ENCODE data around the gene HRH2.
A peak's percentile ranks its signal among the peaks of the same experiment; 100 is the strongest.

Gene HRH2

DNA sequence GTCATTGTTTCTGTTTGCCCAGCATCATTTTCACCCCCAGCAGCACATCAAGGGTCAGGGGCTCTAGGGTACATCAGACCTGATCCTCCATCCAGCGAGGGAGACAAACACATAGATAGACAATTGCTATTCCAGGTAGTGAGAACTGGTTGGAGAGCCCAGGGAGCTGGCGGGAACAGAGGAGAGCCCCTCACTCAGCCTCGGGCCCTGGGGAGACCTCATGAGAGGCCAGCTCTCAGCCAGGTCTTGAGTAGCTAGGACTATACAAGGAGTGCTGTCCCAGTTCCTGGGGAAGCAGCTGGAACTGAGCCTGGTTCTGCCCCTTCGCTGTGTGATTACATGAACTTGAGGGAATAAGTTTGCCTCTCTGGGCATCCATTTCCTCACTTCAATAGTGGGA is 80.3 kb downstream of the HRH2 start:
- peak; percentile 28 for DNase-seq (ENCODE audit: low spot score)
- TF ChIP-seq CTCF (IDR thresholded peaks at IDR 0.05) = no peak
- no peak overlapping the region for H3K27ac ChIP-seq
- no peak overlapping the region for H3K4me3 ChIP-seq

DNA sequence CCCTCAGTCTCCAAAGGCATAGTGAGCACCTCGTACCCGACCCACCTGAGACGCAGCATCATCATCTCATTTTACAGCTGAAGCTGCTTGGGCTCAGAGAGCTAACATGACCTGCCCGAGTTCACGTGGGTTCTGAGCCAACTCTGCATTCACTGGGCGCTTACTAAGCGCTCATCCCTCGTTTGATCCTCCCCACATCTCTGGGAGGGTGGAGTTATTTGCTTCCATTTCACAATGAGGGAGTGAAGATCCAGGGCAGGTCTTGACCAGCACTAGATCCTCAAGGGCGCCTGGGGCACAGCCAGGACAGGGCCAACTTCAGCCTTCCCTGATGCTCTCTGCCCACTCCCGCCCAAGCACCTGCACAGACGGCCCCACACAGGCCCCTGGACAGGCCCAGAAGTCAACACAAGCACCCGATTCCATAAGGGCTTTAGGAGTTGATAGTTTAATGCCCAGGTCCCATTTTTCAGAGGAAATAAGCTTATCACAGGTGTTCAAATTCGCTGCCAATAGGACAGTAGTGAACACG is 80.8 kb downstream of the HRH2 start:
- Histone ChIP-seq H3K27ac (no peak overlapping the region), H3K4me3 (no peak overlapping the region)
- no peak for TF ChIP-seq CTCF (IDR thresholded peaks at IDR 0.05)
- DNase-seq (ENCODE audit: low spot score) = peak; percentile 29

GRCh38 chr5:175740014-175740413 is 82.1 kb downstream of the HRH2 start:
- H3K4me3 ChIP-seq = no peak overlapping the region
- no peak for TF ChIP-seq CTCF (IDR thresholded peaks at IDR 0.05)

DNA sequence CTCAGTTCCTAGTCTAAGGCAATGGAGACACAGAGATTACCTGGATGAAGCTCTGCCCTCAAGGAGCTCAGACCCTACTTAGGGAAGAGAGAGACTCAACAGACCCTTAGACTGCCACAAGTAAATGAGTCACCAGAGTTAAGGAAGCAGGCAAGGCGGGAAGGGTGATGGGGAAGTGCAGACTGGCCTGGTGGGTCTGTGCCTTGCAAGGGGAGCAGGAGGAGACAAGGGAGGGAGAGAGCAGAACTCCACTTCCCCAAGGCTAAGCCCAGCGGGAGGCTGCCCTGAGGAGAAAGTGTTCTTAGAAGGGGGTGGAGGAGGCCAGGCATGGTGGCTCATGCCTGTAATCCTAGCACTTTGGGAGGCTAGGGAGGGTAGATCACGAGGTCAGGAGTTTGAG is 83.7 kb downstream of the HRH2 start:
- no peak overlapping the region for H3K27ac ChIP-seq
- no peak for TF ChIP-seq CTCF (IDR thresholded peaks at IDR 0.05)
- no peak overlapping the region for H3K4me3 ChIP-seq
- DNase-seq (ENCODE audit: low spot score) = no peak

More at GRCh38 chr5:175740014-175740413, 82.1 kb downstream of the HRH2 start:
- H3K27ac ChIP-seq = no peak overlapping the region
- no peak for DNase-seq (ENCODE audit: low spot score)

- no peak for TF ChIP-seq CTCF (IDR thresholded peaks at IDR 0.05)
- H3K4me3 ChIP-seq = no peak overlapping the region
- no peak overlapping the region for H3K27ac ChIP-seq
- DNase-seq (ENCODE audit: low spot score) = no peak
Observed at GRCh38 chr5:175742290-175742994, 84.6 kb downstream of the HRH2 start.

DNA sequence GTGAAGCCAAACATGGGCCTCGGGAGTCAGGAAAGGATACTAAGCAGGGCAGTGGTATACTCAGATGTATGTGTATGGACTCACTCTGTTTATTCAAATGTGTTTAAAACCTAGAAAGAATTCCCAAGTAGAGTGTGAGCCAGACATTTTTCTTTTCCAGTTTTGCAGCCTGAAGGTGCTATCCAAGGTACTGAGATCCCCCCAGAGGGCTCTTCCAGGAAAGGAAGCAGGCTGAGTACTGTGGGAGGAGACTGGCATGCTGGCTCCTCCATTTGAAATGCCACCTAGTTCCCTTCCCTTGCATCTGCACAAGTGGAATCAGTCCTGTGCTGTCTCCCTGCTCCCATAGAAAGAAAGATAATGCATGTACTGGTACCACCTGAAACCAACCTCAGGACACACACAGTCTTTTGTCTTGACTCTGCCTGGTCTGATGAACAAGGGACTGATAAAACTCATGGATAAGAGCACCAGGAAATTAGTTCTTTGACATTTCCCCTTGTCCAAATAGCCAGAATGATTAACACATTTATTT is 85.9 kb downstream of the HRH2 start:
- no peak overlapping the region for H3K4me3 ChIP-seq
- DNase-seq (ENCODE audit: low spot score) = no peak
- H3K27ac ChIP-seq = no peak overlapping the region
- no peak for TF ChIP-seq CTCF (IDR thresholded peaks at IDR 0.05)

DNA sequence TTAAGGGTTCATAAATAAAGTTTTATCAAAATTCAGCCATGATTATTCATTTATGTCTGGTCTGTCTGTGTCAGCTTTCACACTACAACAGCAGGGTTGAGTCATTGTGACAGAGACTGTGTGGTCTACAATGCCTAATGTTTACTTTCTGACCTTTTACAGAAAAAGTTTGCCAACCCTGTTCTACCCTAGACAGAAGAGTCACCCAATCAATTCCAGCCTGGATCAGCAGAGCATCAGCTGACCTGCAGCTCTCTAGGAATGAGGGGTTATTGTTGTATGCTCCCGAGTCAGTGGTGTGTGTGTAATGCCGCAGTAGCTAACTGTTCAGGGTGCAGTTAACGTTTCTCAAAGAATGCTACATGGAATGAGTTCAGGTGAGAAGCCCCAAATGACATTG is 87.3 kb downstream of the HRH2 start:
- no peak for TF ChIP-seq CTCF (IDR thresholded peaks at IDR 0.05)
- DNase-seq (ENCODE audit: low spot score) = no peak
- Histone ChIP-seq H3K4me3 (no peak overlapping the region), H3K27ac (no peak overlapping the region)
